T1000 (cell line): ENCODE data around the gene PICK1.
A peak's percentile ranks its signal among the peaks of the same experiment; 100 is the strongest.

ENCODE experiments used
- DNase-seq: peaks from one replicate; lab custom pipeline; 2025; ENCODE audit warnings: mixed read lengths; lab: John Stamatoyannopoulos, UW

Gene PICK1

DNA sequence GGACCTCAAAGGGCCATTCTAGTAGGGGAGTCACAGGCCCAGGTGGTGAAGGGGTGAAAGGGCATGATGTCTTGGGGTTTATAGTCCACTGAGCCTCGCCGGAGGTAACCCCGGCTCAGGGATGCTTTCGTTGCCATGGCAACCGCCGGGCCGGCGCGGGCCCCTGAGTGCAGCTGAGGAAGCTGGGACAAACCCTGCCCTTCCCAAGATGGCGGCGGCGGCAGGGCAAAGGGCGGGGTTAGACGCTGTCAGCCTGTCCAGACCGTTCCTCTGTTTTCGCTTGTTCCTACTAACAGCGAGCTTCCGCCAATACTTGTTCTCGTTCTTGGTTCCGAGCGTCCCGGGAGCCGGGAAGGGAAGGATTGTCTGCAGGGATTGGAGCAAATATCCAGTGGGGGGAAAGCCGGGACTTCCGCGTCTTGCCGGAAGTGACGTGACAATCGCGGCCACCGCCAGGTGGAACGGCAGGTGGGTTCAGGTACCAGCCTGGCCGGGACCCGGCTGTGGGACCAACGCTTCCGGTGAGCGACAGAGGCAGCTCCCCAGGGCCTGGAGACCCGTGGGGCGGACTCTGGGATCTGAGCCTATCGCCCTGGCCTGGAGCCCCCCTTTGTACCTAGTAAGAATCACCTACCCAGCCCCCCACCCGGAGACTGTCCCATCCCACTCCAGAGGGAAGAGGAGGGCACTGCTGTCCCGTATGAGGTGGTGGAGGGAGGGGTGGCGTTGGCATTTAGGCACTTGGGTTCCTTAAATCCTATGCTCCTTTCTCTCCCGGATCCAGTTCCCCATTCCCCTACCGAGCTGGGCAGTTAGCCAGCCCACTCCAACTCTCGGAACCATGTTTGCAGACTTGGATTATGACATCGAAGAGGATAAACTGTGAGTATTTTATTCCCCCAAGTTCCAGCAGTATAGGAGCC lies at the start of gene PICK1:
Gene PICK1 (plus strand): TSS at position 436 of the 923 bp plus-strand sequence. CDS start 406 bp downstream, at position 842.
- peak; percentile 89 for DNase-seq

DNA sequence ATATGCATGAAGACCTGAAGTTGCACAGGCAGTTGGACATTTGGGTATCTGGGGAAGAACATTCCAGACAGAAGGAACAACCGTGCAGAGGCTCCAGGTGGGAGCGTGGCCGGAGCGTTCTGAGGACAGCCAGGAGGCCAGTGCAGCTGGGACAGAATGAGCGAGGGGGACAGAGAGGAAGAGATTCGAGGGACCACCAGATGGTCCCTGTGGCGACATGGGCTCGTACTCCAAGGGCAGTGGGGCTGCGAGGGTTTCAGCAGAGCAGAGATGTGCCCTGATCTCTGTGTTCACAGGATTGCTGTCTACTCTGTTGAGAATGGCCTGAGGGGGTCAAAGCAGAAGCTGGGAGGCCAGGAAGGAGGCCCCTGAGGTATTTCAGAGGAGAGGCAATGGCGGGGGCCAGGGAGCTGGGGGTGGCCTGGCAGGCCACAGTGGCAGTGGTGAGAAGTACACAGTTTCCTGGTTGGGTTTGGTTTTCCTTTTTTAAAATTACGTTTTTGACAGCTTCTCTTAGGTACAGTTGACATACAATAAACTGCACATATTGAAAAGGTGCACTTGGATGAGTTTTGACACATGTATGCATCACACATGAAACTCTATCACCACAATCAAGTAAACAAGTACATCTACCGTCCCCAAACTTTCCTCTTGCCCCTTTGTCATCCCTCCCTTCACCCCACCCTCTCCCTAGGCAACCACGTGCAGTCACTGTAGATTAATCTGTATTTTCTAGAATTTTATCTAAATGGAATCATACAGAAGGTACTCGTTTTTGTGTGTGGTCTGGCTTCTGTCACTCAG lies 48.0 kb upstream of the PICK1 start:
- DNase-seq: no peak

DNA sequence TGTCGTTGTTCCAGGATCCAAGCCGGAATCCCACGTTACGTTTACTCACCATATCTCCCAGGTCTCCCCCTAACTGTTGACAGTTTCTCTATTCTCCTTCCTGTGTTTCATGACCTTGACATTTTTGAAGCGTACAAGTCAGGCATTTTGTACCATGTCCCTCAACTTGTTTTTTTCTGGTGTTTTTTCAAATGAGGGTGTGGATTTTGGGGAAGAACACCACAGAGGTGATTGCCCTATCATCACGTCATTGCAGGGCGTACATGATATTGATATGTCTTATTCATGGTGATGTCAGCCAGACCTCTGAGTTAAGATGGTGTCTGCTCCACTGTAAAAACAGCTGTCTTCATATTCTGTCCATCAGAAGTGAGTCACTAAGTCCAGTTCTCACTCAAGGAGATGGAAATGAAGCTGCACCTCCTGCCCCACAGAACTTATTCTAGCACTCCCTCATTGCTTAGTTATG lies 44.6 kb upstream of the PICK1 start:
- no peak for DNase-seq

DNA sequence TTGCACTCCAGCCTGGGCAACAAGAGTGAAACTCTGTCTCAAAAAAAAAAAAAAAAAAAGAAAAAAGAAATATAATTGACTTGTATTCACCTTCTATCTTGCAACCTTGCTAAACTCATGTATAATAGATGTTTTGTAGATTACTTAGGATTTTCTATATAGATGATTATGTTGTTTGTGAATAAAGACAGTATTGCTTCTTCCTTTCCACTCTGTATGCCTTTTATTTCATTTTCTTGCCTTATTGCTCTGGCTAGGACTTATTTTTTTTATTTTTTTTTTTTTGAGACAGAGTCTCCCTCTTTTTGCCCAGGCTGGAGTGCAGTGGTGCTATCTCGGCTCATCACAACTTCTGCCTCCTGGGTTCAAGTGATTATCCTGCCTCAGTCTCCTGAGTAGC lies 43.1 kb upstream of the PICK1 start:
- no peak for DNase-seq

DNA sequence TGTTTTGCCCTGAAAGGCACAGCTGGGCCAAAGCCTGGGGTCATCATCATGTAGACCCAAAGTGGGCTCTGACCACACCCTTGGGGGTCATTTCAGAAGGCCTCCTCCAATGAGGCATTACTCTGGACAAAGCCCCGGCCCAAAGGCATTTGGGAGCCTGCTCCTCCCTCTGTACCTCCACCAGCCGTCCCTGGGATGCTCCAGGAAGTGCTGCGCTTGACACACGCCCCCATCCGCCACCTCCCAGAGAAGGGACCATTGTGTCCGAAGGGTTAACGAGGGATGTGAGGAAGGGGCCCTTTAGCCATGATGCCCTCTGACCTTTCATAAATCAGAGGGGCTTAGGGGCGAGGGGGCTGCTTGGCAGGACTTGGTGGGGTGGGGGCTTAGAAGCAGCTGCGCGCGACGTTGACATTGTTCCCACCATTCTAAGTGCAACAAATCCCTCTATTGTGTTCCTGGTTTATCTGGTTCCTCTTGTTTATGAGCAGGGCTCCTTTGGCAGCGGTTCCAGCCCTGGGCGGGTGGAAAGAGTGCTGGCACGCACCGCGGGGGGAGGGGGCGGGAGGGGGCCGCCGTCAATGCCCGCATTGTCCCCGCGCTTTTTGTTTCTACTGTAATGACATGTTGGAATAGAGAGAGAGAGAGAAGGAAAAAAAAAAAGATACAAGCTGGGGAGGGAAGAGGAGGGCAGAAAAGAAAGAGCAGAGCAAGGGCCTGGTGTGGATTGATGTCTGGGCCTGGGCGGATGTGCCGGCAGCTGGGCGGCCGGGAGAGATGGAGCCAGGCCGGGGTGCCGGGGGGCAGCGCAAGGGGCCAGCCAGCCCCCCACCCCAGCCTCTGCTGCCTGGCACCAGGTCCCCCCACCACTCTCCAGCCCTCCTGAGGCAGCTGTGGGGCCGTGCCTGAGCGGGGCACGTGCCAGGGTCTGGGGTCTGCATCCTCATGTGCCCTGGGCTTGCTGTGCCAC lies 40.7 kb upstream of the PICK1 start:
- DNase-seq: no peak

DNA sequence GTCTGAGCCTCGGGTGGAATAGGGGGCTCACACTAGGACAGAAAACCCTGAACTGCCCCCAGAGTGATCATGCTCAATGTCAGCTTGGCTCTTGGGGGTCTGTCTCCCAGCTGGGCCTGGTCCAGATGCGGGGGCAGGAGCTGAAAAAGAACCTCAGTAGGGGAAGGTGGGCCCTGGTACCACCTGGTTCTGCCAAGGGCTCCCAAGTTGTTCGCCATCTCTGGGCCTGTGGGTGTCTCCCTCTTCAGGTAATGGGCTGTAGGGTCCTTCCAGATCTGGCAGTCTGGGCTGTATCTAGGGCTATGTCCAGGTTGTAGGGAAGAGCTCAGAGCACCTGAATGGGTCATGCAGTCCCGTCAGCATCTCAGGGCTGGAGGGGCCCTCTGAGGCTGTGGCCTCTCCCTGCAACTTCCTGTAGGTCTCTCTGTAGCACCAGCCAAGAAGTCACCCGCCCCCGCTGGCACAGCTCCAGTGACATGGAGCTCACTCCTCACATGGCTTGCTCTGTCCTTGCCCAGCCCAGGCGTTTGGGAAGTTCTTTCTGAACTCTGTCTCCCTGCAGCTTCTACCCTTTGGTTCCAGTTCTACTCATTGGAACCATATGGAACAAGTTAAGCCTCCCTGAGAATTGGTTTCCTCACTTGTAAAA lies 39.8 kb upstream of the PICK1 start:
- no peak for DNase-seq

DNA sequence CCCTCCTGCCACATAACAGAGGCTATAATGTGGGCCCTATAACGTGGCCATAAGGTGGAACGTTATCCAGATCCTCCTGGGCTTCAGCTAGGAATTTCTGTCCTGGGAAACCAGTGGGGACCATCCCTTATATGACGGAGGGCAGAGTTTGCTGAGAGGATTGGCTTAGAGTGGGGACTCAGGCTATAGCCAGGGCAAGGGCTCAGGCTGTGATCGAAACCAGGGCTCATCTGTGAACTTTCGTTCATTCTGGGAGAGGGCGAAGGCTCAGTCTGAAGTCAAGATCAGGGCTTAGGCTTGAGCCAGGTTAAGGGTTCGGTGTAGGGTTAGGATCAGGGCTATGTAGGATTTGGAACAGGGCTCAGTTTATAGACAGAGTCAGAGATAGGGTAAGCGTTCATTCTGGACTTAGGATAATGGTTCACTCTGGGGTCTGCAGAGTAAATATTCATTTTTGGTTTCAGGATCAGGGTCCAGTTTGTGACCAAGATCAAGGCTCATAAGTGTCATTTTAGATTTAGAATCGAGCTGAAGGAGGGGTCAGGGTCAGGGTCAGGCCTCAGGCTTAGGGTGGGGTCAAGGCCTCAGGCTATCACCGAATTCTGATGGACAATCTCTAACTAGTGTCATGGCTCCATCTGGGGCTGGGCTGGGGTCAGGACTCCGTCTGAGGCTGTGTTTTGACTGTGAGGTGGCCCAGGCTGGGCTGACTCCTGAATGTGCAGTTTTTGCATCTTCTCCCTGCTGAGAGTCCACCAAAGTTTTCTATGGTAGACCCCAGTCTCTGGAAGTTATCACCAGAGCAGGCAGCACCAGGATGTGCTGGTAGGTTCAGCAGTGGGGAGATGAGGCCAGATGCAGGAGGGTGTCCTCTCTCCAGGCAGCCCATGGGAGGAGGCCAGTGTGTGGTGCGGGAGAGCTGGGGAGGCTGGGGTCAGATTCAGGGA lies 39.0 kb upstream of the PICK1 start:
- DNase-seq: no peak

DNA sequence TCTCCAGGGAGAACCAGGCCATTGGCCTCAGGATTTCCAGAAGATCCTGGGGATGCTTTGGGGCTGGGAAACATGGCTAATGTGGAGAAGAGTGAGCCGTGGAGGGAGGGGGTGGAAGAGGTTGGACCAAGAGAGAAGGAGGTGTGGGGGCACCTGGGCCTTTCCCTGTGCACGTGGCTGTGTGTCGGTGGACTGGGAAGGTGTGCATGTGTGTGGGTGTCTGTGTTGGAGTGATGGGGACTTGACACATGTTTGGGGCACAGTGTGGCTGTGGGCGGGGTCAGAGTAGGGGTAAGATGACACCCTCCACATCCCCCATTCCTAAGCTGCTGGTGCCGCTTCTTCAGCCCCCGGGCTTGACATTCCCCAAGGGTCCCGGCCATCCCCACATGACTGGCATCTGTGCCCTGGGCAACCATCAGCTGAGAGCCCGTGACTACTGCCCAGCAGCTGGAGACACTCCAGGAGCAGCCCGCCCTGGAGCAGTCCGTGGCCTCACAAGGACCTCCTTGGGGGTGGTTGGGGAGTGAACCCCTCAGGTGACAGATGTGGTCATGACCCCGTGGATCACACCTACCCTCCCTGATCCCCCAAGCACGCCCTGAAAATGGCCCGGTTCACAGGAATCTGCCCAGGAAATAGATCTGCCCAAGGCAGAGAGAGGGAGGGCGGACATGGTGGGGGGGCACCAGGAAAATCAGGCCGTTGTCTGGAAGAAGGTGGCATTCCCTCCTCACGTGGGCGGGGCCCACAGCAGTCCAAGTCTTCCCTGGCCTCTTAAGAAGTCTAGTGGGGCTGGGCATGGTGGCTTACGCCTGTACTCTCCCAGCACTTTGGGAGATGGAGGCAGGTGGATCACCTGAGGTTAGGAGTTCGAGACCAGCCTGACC lies 38.0 kb upstream of the PICK1 start:
- no peak for DNase-seq

DNA sequence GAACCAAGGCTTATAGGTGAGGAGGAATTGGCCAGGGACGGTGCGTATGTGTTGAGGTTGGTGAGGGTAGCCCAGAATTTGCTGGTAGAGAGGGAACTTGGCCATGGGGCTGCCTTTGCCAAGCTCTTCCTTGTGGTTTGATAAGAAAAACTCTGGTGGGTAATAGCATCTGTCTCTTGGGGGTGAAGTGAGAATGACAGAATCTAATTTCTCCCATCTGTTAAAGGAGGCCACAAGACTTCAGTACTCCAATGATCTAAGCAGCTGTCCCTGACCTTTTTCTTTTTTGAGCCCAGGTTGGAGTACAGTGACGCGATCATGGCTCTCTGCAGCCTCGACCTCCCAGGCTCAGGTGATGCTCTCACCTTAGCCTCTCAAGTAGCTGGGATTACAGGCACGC lies 36.0 kb upstream of the PICK1 start:
- no peak for DNase-seq

DNA sequence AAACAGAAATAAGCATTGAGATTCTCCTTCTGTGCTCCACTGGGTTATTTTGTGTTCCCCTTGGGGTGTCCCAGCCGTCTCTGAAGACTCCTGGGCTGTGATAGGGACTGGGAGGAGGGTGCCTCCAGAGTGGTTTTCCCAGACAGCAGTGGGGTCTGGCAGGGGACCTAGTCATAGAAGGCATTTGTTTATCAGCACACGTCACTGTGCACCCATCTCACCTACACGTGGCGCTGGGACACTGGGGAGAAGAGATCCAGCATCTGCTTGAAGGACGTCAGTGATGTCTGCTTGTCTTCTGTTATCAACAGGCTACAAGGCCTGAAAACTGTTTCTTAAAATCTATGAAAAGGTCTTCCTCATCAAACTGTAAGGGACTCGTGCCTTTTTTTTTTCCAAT lies 34.2 kb upstream of the PICK1 start:
- no peak for DNase-seq

DNA sequence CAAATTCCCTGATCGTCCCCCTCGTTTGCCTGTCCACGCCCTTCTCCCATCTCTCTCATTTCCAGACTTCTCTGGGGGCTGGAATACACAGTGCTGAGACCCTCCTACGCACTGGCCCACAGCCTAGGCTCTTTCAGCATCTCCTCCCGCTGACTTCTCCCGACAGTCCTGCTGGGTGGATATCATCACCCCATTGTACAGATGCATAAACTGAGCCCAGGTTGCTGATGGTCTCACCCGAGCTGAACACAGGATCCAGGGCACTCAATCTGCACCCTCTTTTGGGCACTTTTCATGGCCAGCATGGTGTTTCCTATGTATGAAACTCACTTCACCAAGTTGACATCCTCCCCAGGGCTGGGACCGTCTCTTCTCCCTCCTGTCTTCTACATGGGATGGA lies 31.7 kb upstream of the PICK1 start:
- DNase-seq: no peak

DNA sequence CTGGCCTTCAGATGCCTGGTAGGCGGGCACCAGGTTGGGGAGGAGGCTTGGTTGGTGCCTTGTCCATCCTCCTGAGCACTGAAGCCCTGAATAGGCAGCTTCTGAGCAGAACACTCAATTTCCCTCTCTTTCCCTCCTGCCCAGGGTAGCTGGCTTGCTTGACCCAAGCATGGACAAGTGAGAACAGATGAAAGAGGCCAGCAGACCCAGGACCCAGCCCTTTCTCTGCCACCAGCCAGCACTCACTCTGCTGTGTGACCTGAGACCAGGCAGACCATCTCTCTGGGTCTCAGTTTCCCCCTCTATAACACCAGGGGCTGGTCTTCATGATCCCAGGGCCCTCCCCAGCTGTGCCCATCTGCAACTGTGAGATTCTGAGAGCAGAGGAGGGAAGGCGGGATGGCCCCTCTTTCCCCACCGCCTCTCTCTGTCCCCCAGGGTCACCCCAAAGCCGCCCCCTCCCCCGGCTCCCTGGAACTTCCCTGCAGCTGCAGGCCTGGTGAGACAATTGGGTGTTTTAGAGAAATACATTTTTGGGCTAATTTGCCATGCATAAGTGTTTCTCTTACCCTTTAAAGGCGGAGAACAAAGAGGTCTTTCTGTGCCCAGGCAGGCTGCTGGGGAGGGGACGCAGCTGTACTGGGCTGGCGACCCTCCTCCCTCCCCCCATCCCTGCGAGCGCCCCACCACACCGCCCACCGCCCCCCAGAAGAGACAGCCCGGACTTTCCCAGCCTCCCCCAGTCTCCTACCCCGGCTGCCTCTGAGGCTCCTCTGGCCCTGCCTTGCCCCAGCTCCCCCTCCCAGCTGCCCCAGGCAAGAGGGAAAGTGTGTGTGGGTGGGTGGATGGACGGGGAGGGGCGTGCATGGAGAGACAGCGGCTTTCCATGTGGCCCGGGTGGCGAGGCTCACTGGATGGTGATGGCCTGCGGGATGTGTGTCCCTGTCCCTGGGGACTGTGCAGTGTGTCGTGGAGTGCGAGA lies 30.8 kb upstream of the PICK1 start:
- DNase-seq: no peak

DNA sequence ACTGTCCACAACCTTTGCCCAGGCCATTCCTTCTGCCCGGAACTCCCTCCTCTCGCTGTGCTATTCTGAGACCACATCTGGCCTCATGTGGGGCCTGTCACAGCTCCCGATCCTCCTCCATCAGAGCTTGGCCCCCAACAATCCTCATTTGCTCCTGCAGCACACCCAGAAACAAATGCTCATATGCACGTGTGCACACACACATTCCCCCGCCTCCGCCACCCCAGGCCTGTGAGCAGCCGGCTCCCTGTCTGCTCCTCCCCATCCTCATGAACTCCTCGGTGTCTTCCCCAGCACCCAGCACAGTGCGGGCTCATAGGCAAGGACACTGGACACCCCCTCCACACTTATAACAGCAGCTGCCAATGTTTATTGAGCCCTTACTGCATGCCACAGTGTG lies 29.7 kb upstream of the PICK1 start:
- no peak for DNase-seq

DNA sequence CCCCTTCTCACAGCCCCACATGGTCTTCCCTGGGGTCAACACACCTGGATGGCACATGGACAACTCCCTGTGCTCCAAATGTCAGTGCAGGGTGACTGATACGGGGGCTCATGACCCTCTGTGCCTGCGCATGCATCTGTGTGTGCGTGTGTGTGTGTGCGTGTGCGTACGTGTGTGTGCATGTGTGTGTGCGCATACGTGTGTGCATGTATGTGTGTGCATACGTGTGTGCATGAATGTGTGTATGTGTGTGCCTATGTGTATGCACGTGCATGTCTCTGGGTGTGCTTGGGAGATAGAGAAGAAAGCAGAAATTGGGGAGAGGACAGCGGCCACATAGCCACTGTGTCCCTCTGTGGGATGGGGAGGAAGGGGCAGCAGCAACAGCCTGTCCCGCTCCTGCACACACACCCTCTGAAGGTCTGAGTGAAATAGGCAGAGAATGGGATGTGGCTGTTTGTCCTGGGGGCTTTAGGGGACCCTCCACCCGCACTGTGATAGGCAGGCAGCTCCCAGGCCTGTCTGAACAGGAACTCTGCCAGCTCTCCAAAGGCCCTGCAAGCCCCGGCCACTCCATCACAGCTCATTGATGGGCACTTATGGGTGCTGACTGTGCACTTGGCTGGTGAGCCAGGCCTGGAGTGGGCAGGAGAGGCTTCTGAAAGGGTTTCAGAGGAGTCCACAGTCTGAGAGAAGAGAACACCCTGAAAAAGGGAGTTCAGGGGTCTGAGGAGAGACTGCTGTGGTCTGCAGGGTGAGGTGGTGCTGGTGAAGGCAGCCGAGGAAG lies 28.7 kb upstream of the PICK1 start:
- DNase-seq: no peak

DNA sequence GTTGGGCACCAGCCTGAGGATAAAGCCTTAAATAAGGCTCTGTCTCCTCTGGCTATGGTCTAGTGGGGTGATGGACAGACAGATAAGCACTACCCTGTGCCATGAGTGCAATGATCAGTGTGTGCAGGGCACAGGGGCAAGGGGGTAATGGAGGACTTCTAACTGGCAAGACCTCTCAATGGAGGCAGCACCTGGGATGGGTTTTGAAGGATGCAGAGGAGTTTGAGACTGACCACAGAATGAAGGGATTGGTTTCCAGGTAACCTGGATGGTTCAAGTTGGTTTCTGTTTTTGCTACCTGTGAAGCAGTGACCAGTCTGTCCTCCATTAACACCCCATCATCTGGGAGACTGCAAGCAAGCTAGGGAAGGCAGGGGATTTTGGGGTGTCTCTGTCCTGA lies 27.8 kb upstream of the PICK1 start:
- no peak for DNase-seq

DNA sequence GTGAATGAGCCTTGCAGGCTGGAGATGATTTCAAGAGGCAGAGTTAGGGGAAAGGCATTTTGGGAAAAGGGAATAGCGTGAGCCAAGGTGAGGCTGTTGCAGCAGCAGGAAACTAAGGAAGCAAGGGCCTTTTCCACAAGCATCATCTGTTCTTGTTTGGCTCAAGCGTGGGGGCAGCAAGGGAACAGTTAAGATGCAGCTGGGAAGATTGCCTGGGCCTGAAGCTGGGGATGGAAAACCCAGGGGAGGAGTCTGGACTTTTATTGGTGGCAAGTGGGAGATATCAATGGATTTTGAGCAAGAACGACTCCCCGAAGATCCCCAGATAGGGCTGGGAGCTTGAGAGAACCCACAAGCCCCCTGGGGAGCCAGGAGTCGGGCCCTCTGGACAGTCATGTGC lies 27.3 kb upstream of the PICK1 start:
- no peak for DNase-seq
